Heart left ventricle (tissue), 16 donors: ENCODE data around the gene ALDH3B2. TPM values are rescaled to one million over a fixed set of nuclear protein-coding genes. Genes with fewer than 3 reads are reported as not detected.
A peak's percentile ranks its signal among the peaks of the same experiment; 100 is the strongest.

Experiments
- ATAC-seq, 4 donors: fragments of 200-7000 bp; cut with Tn5 transposase; one replicate each; pipeline ENCODE4 v1.9.1; 2020 to 2022; ENCODE audit warnings: moderate library complexity in 4 of 4, mild to moderate bottlenecking in 3 of 4, moderate number of reproducible peaks in 1 of 4
- DNase-seq, 5 donors: peaks; one replicate each; pipeline ENCODE4 v3.0.0-alpha.2; 2020
- H3K27ac ChIP-seq, 12 donors: fragments of 200-600 bp; sonication (generic) in 4 of 12; one replicate each; pipeline versions ENCODE4 v1.5.0 to v1.8.0; 2016 to 2022; ENCODE audit warnings: mild to moderate bottlenecking in 2 of 12
- H3K27me3 ChIP-seq, 9 donors: fragments of 200-600 bp; sonication (generic) in 2 of 9; one replicate each; pipeline versions ENCODE4 v1.5.1 to v1.8.0; 2016 to 2022; ENCODE audit warnings: mild to moderate bottlenecking in 3 of 9
- H3K36me3 ChIP-seq, 9 donors: fragments of 200-600 bp; sonication (generic) in 2 of 9; one replicate each; pipeline versions ENCODE4 v1.5.0 to v1.8.0; 2018 to 2022; ENCODE audit warnings: mild to moderate bottlenecking in 2 of 9
- H3K4me1 ChIP-seq, 12 donors: fragments of 200-600 bp; sonication (generic) in 4 of 12; one replicate each; pipeline versions ENCODE4 v1.5.0 to v1.8.0; 2016 to 2022; ENCODE audit warnings: mild to moderate bottlenecking in 3 of 12
- H3K4me3 ChIP-seq, 12 donors: fragments of 200-600 bp; sonication (generic) in 4 of 12; one replicate each; pipeline versions ENCODE4 v1.5.0 to v1.8.0; 2017 to 2022; ENCODE audit warnings: mild to moderate bottlenecking in 9 of 12, moderate library complexity in 4 of 12
- H3K9me3 ChIP-seq, 12 donors: fragments of 200-600 bp; sonication (generic) in 4 of 12; one replicate each; pipeline versions ENCODE4 v1.5.0 to v1.8.0; 2016 to 2022; ENCODE audit warnings: mild to moderate bottlenecking in 1 of 12
- CTCF ChIP-seq, 12 donors: fragments of 200-600 bp; sonication (generic) in 4 of 12; IDR thresholded peaks; one replicate each; pipeline versions ENCODE4 v1.5.0 to v1.8.0; 2018 to 2022; ENCODE audit warnings: antibody characterized with exemption in 12 of 12, mild to moderate bottlenecking in 5 of 12
- POLR2A ChIP-seq, 2 donors: fragments of 450-650 bp; IDR thresholded peaks; one replicate each; pipeline ENCODE4 v1.6.1; 2017; ENCODE audit warnings: antibody characterized with exemption in 2 of 2, mild to moderate bottlenecking in 2 of 2, moderate library complexity in 2 of 2
- WGBS, 4 donors: extraction: QIAGEN DNeasy Blood & Tissue Kit in 2 of 4; methylation state at CpG; one replicate each; pipeline versions ENCODE4 v1.1.5 to v1.1.7; 2013 to 2018; 5-methylcytosine and 5-hydroxymethylcytosine counted together
- intact Hi-C, 10 donors: fragments of 100-400 bp; cut with DNase I; formaldehyde crosslinking; loops; one replicate each; pipeline versions ENCODE4 v1.11.1 to v1.14.2; 2022
- polyA plus RNA-seq, 2 donors: library from polyadenylated mRNA; stranded (reverse); fragments of 200-250 nt; gene quantifications; one replicate each; pipeline ENCODE4 v1.2.3, GENCODE V29; 2013
- total RNA-seq, 9 donors: library from RNA; depleted of rRNA in 2 of 9; stranded (reverse); fragments of >200 nt in 2 of 9; fragmentation: NEBNext Ultra II Directional in 3 of 9; extraction: Animal tissue kit (Norgen Biotek cat#: 25700) in 3 of 9; gene quantifications; one replicate each; pipeline versions ENCODE4 v1.1.0 to v1.2.4, GENCODE V29; 2016 to 2023
- donor health status: ischemic (EF 13 %, LVEDD 7.1; RV severe dilation, severe dysfunction).
- donor health status: healthy with polysubstance abuse.
- donor health status: DM: no; HTN: yes; CAD: no.
- donor health status: DM: no; HTN: no; CAD: no.
- donor health status: ischemic (EF 25% LVEDD 6.9; RV normal size, moderate dysfunction).
- donor health status: ischemic (EF 25% LVEDD 5.7; RV mildly dilated, moderate dysfunction).
- donor health status: healthy.
- donor health status: DM: yes; HTN: yes; CAD: no.
- donor health status: ischemic (EF 35%, LVEDD 5.7; RV mildly dilated, moderate dysfunction).
- donor health status: nonischemic (EF 11% LVEDD 7.7; RV severe dilation, severe dysfunction).
- donor health status: DM: yes; HTN: yes; CAD: no.
- donor health status: PGD.
- donor health status: ischemic (EF 29% LVEDD 5.4; RV normal size, mild dysfunction).
- donor health status: nonischemic (EF 23%, LVEDD 6.1; RV moderate dilation, normal function).

The ALDH3B2 gene
- total and polyA plus RNA-seq, 11 donors, result not detected

DNA sequence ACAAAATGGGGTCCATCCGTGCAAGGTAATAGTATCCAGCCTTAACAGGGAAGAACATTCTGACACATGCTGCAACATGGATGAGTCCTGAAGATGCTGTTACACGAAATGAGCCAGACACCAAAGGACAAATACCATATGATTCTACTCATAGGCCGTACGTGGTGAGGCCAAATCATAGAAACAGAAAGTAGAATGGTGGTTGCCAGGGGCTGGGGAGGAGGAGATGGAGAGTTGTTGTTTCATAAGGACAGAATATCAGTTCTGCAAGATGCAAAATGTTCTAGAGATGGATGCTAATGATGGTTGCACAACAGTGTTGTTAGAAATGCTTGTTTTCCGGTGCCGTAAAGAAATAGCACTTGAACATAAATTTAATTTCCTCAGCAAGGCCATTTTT is 37.5 kb downstream of the ALDH3B2 start:
- H3K27ac ChIP-seq, result no peak overlapping the region
- H3K4me1 ChIP-seq, result peaks cover 0 to 8% (median 0%) of the 10 kb centered on the region in 12 donors
- no peak overlapping the region for H3K4me3 ChIP-seq
- TF ChIP-seq CTCF (IDR thresholded peaks at IDR 0.05) (no peak), POLR2A (IDR thresholded peaks at IDR 0.05) (no peak)
- H3K36me3 ChIP-seq, result no peaks in the 10 kb centered on the region
- DNase-seq, result no peak
- peaks cover 0 to 21% (median 7%) of the 10 kb centered on the region in 9 donors for H3K27me3 ChIP-seq
- intact Hi-C loops, result loop anchor here in 2 of 10 donors (10.0 kb wide), 2 partner anchors 158 to 168 kb away; no protein-coding TSS in a partner anchor
- no peak for ATAC-seq
- H3K9me3 ChIP-seq, result no peaks in the 10 kb centered on the region
- 80 to 88% (median 83%) methylated on average over 6 of the region's 6 CpGs for WGBS, 4 donors

- H3K4me3 ChIP-seq, result no peak overlapping the region
- intact Hi-C loops, result loop anchor here in 2 of 10 donors (10.0 kb wide), 2 partner anchors 160 to 170 kb away; no protein-coding TSS in a partner anchor
- peaks cover 0 to 13% (median 3%) of the 10 kb centered on the region in 9 donors for H3K27me3 ChIP-seq
- ATAC-seq (no peak), DNase-seq (no peak)
- H3K27ac ChIP-seq, result no peak overlapping the region
- no peaks in the 10 kb centered on the region for H3K36me3 ChIP-seq
- H3K9me3 ChIP-seq, result no peaks in the 10 kb centered on the region
- peaks cover 0 to 19% (median 7%) of the 10 kb centered on the region in 12 donors for H3K4me1 ChIP-seq
- TF ChIP-seq POLR2A (IDR thresholded peaks at IDR 0.05), result no peak
- TF ChIP-seq CTCF (IDR thresholded peaks at IDR 0.05), result no peak
- WGBS, 4 donors, result 78 to 93% (median 84%) methylated on average over 4 of the region's 4 CpGs
Observed at GRCh38 chr11:67635231-67635521, 39.2 kb downstream of the ALDH3B2 start.

DNA sequence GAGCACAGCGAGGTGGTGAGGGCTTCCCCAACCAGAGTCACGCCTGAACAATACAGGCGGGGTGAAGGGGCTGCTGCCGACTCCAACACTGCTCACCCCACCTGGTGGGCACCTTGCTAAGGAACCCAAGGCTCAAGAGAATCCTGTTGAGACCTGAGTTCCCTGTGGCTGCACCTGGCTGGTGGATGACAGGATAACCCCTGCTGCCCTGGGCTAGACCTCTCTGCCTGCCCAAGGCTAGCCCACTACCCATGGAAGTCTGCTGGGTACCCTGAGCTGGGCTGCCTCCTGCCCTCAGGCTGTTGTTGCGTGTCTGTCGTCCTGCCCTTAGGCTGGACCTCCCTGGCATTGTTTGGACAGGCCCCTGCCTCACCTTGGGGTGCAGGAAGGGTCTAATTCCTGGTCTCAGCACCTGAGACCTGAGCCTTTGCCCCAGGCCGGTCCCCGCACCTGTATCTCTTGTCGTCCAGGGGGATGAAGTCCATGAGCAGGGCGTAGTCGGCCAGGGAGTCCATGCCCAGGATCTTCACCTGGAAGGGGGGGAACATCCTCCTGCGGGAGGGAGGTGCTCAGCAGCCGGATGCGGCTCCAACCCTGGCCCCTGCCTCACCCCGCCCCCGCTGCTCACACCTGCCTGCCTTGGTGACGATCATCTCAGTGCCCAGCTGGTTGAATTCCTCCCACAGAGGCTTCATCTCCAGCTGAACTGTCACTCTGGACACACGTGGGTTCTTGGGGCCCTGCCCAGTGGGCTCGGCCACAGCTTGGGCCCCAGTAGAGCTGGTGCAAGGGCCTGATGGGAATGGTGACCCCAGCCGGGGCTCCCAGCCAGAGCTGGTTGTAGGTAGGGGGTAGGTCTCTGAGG is 39.8 kb downstream of the ALDH3B2 start:
- Histone ChIP-seq H3K27ac (no peak overlapping the region), H3K27me3 (peaks cover 0 to 7% (median 0%) of the 10 kb centered on the region in 9 donors), H3K4me1 (peaks cover 0 to 20% (median 7%) of the 10 kb centered on the region in 12 donors), H3K4me3 (no peak overlapping the region), H3K36me3 (no peaks in the 10 kb centered on the region), H3K9me3 (no peaks in the 10 kb centered on the region)
- intact Hi-C loops, result loop anchor here in 2 of 10 donors (10.0 kb wide), 2 partner anchors 160 to 170 kb away; no protein-coding TSS in a partner anchor
- TF ChIP-seq CTCF (IDR thresholded peaks at IDR 0.05) (no peak), POLR2A (IDR thresholded peaks at IDR 0.05) (no peak)
- DNase-seq (peak in 1 of 5 donors; percentile 54), ATAC-seq (no peak)
- 76 to 87% (median 83%) methylated on average over 13 to 20 of the region's 20 CpGs for WGBS, 4 donors

DNA sequence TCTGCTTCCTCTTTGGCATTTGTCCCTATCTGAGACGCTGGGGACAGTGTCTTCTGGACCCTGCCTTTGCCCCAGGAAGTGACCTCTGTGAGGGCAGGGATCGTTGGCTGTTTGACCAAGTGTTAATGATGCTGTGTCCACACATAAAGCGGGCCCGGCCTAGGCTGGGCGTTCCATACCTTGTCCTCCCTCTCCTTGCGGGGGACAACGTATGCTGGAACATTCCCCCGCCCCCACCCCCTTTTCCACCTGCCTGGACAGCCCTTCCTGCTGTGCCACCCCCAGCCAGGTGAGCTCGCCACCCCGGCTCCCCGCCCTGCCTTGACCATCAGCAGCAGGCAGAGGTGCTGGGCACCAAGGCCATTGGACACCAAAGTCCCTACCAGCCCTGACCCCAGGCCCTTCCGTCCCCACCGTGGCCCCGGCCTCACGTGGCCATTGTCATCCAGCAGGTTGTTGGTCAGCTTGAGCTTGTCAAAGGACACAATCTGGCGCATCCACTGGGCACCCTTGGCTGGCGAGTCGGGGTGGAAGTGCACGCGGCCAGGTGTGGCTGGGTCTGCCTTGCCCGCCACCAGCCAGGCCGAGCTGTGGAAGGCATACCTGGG is 40.6 kb downstream of the ALDH3B2 start:
- H3K27ac ChIP-seq, result no peak overlapping the region
- ATAC-seq, result no peak
- no peaks in the 10 kb centered on the region for H3K9me3 ChIP-seq
- H3K27me3 ChIP-seq, result peaks cover 0 to under 1% (median 0%) of the 10 kb centered on the region in 9 donors
- peaks cover 0 to 28% (median 13%) of the 10 kb centered on the region in 12 donors for H3K4me1 ChIP-seq
- intact Hi-C loops, result loop anchor here in 2 of 10 donors (10.0 kb wide), 2 partner anchors 161 to 171 kb away; no protein-coding TSS in a partner anchor
- H3K36me3 ChIP-seq, result no peaks in the 10 kb centered on the region
- 78 to 83% (median 82%) methylated on average over 17 to 22 of the region's 22 CpGs for WGBS, 4 donors
- H3K4me3 ChIP-seq, result no peak overlapping the region
- peak in 1 of 5 donors; percentile 25 for DNase-seq
- TF ChIP-seq POLR2A (IDR thresholded peaks at IDR 0.05) (no peak), CTCF (IDR thresholded peaks at IDR 0.05) (no peak)
